ENCODE results near the gene PCBP4.

Gene PCBP4

DNA sequence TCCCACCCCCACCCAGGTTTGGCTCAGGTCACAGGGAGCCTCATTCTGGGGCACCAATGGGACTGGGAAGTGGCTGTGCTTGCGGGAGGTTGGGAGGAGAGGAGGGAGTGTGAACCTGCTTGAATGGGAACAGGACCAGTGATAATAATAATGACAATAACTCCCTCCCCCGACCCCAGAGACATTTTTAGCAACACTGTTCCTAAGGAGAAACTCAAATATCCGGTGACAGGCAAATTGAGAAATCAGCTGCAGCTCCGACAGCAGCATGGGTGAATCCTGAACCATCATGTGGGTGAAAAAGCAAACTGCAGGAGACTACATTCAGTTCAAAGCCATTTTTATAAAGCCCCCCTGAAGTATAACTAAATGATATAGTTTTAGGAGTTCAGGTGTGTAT is 40.0 kb upstream of the PCBP4 start:
- TF ChIP-seq, protein P1, sequence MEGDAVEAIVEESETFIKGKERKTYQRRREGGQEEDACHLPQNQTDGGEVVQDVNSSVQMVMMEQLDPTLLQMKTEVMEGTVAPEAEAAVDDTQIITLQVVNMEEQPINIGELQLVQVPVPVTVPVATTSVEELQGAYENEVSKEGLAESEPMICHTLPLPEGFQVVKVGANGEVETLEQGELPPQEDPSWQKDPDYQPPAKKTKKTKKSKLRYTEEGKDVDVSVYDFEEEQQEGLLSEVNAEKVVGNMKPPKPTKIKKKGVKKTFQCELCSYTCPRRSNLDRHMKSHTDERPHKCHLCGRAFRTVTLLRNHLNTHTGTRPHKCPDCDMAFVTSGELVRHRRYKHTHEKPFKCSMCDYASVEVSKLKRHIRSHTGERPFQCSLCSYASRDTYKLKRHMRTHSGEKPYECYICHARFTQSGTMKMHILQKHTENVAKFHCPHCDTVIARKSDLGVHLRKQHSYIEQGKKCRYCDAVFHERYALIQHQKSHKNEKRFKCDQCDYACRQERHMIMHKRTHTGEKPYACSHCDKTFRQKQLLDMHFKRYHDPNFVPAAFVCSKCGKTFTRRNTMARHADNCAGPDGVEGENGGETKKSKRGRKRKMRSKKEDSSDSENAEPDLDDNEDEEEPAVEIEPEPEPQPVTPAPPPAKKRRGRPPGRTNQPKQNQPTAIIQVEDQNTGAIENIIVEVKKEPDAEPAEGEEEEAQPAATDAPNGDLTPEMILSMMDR (IDR thresholded peaks at IDR 0.05; ENCODE audit: low read depth, low read length, missing control alignments): no peak
- H3K4me3 ChIP-seq (ENCODE audit: low read depth, low read length): no peak overlapping the region
- in situ Hi-C loops (cut with HindIII; ENCODE audit: low sequenced_read_pairs): no loop called here
- DNase-seq (ENCODE audit: low read depth): no peak

DNA sequence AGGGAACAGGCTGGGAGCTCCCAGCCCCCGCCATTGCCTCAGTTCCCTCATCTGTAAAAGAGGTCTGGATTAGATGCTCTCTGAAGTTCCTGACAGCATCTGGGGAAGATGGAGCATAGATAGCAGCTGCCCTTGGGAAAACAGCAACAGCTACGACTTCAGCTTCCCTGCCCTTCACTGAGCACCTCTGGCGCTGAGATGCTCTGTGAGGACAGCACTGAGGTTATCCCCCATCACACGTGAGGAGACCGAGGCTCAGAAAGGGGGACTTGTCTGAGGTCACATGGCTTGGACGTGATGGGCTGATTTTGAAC is 39.5 kb upstream of the PCBP4 start:
- in situ Hi-C loops (cut with HindIII; ENCODE audit: low sequenced_read_pairs): no loop called here
- TF ChIP-seq, protein P1 (IDR thresholded peaks at IDR 0.05; ENCODE audit: low read depth, low read length, missing control alignments): no peak
- DNase-seq (ENCODE audit: low read depth): no peak
- H3K4me3 ChIP-seq (ENCODE audit: low read depth, low read length): no peak overlapping the region

DNA sequence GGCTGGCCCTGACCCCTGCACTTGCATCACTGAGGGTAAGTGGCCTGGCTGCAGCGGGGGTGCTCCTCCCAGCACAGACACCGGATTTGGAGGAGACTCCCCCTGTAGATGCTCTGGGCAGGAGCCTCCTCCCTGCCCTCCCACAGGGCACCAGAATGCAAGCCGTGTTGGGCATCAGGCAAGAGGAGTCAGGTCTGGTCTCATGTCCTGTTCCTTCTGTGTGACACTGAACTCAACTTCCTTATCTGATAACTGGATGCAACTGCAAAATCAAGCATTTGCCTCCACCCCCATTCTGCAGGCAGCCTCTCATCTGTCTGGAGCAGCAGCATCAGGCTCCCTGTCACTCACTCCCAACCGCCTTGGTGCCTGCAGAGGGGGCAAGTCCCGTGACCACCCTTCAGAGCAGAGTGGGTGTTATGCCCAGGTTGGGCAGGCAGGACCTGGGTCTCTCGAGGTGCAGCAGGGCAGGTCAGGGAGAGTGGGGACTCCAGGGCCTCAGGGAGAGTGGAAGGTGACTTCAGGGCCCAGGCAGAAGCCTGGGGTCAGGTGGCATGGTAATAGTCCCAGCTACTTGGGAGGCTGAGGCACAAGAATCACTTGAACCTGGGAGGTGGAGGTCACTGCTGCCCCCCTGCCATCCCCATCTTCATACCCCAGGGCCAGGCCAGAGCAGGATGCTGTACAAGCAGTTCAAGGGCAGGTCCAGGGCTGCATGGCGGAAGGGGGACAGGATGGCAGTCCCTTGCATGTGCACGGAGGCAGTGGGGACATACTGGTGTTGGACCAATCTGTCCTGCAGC is 39.0 kb upstream of the PCBP4 start:
- no peak for DNase-seq (ENCODE audit: low read depth)
- no peak overlapping the region for H3K4me3 ChIP-seq (ENCODE audit: low read depth, low read length)
- in situ Hi-C loops (cut with HindIII; ENCODE audit: low sequenced_read_pairs): no loop called here
- TF ChIP-seq, protein P1 (IDR thresholded peaks at IDR 0.05; ENCODE audit: low read depth, low read length, missing control alignments): no peak

DNA sequence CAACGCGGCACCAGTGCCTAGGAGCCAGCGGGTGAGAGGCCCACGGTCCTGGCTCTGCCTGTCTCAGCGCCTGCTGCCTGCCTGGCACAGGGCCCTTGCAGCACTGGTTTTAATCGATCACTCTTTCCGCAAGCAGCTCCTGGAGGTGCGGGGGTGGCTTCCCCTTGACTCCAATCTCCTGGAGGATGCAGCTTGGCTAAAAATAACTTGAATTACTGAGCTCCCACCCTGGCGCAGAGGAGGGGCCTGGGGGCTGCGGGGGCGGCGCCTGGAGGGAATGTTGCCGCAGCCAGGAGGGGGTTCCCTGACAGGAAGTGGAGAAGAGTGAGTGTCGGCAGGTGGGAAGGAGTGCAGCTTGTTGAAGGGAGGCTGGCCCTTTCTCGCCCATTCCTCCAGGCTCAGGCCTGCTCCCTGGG is 38.3 kb upstream of the PCBP4 start:
- H3K4me3 ChIP-seq (ENCODE audit: low read depth, low read length): no peak overlapping the region
- no peak for DNase-seq (ENCODE audit: low read depth)
- in situ Hi-C loops (cut with HindIII; ENCODE audit: low sequenced_read_pairs): no loop called here
- TF ChIP-seq, protein P1 (IDR thresholded peaks at IDR 0.05; ENCODE audit: low read depth, low read length, missing control alignments): no peak

DNA sequence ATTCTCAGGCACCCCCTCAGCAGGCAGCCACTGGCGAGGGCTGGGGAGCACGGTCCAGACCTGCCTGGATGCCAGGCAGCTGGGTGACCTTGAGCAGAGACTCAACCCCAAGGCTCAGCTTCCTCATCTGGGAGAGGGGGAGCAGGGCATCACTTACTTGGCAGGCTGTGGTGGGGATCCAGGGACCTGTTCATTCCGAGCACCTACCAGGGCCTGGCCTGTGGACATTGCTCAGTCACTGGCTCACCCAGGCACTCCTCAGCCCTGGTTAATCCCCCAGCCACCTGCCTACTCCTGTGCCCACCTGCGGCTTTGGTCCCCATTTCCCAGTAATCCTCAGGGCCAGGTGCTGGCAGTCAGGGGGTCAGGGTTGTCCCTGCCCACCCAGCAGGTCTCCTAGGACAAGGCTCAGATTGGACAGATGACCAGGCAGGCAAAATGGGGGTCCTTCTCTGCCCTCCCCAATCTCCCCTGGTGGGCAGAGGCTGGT is 37.7 kb upstream of the PCBP4 start:
- TF ChIP-seq, protein P1 (IDR thresholded peaks at IDR 0.05; ENCODE audit: low read depth, low read length, missing control alignments): no peak
- no peak overlapping the region for H3K4me3 ChIP-seq (ENCODE audit: low read depth, low read length)
- in situ Hi-C loops (cut with HindIII; ENCODE audit: low sequenced_read_pairs): no loop called here
- no peak for DNase-seq (ENCODE audit: low read depth)

DNA sequence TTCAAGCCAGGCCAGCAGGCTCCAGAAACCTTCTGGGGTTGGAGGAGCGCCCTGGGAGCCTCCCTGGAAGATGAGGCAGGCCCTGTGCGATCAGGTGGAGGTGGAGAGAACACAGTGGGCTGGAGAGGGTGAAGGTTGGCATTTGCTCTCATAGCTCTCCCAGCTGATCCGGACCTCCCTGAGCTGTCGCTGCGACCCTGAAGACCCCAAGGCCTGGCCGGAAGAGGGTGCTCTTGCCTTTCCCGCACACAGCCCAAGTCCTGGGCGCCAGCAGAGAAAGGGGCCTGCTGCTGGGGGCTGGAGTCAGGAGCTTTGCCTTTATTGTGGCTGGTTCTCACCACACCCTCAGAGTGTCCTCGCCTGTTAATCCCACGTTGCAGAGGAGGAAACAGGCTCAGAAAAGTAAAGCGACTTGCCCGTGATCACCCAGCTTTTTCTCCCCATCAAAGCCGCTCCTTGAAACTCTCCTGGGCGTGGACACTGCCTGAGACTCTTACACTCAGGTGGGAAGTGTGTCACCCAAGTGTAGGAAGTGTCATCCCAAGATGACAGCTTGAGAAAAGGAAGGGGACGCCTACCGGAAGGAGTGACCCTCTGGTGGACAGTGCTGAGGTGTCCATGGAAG is 37.0 kb upstream of the PCBP4 start:
- TF ChIP-seq, protein P1 (IDR thresholded peaks at IDR 0.05; ENCODE audit: low read depth, low read length, missing control alignments): peak; percentile 79
- DNase-seq (ENCODE audit: low read depth): no peak
- H3K4me3 ChIP-seq (ENCODE audit: low read depth, low read length): no peak overlapping the region
- in situ Hi-C loops (cut with HindIII; ENCODE audit: low sequenced_read_pairs): no loop called here

Measured in astrocyte of the cerebellum (primary cell).